ENCODE results near the gene CCDC69.

GRCh38 chr5:151219138-151219537, 4.8 kb downstream of the CCDC69 start:
- TF ChIP-seq CTCF (IDR thresholded peaks at IDR 0.05) (no peak), ZFX (IDR thresholded peaks at IDR 0.05; ENCODE audit: borderline replicate concordance) (no peak)

Data from 22Rv1 (cell line).